HL-60/S4 treated with retinoic acid at 250 ng/mL for 4 days and 3 days (cell line): ENCODE measurements around the gene ALG8.

Experiments used
- in situ Hi-C: fragments of 300-500 bp; cut with MboI; formaldehyde crosslinking; loops from 2 replicates; pipeline ENCODE4 v1.7.0; 2022; ENCODE audit warnings: low sequenced_read_pairs

ALG8 gene

DNA sequence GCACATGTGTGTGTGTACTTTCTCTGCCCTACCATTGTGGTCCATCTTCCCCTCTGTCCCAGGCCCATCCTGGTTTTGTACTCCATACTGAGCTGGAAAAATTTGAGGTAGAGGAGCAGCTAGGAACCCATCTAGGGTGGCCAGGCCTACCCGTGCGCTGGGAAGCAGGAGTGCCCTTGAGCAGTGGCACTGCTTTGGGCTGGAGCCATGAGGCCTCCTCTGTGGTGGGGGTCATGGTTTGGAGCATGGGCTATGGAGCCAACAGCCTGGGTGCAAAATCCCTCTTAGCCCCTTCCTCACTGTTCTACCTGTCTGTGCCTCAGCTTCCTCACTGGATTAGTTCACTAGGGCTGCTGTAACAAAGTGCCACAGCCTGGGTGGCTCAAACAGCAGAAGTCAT is 21.9 kb upstream of the ALG8 start:
- in situ Hi-C loops, result no loop called here

DNA sequence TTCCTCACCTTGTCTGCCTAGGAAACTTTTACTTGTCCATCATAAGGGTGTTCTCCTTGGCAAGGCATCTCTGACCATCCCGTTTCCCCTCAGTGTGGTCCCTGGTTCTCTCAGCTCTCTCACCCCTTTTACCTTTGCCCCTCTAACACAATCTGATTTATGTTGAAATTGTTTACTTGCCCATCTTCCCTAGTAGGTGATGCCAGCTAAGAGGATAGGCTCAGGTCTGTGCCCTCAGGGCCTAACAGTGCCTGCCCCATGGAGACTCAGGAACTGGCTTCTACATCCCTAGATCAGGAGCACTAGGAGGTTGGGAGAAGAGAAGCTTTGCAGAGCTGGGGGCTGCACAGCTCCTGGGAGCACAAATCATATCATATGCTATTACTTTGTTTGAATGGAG is 21.1 kb upstream of the ALG8 start:
- in situ Hi-C loops, result no loop called here

DNA sequence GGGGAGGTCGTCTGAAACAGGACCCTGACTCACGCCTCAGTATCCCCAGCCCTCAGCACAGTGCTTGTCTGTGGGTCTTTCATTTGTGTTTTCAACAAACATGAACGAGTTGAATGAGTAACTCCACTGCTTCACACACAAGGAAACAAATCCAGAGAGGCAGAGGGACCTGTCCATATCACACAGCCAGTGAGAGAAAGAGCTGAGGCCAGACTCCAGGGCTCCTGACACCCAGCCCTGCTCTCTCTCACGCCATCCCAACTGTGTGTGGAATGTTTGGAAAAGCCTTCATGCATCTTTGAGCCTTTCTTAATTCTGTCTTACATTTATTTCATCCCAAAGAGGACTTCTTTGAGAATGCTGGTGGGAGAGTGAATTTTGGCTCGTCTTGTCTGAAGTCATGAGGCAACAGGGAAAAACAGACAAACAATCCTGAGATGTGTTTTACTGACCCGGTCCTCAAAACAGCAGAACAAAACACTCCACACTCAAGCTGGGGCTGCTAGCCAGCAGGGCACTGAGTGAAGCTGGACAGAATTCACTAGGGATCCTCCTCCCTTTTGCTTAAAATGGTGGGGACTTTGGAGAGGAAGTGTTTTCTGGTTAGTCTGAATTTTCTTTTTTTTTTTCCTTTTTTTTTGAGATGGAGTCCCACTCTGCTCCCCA is 19.7 kb upstream of the ALG8 start:
- in situ Hi-C loops, result no loop called here

DNA sequence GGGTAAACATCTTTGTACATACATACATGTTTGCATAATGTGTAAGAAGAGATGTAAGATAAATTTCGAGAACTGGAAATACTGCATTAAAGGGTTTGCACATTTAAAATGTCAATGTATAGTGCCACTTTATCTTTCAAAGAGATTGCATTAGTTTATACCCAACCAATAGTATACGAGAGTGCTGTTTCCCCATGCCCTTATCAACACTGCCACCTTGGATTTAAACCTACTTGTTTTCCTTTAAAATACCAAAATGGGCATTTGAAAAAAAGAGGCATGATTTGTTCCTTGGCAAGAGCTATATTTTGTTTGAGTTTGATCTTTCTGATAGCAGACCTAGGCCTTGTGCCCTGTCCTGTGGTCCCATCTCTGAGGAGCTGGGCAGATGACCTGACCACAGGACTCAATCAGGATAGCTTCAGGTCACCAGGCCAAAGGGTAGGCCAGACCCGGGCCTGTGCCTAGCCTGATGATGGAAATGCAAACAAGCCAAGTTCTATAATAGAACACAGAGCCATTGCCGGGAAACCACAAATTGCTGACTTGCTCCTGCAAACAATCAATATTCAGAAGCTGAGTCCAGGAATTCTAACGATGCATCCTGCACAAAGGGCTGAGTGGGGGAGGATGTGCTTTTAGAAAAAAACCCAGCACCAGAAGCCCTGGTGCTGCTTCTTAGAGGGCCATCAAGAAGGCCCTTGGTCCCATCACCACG is 16.9 kb upstream of the ALG8 start:
- in situ Hi-C loops, result no loop called here

DNA sequence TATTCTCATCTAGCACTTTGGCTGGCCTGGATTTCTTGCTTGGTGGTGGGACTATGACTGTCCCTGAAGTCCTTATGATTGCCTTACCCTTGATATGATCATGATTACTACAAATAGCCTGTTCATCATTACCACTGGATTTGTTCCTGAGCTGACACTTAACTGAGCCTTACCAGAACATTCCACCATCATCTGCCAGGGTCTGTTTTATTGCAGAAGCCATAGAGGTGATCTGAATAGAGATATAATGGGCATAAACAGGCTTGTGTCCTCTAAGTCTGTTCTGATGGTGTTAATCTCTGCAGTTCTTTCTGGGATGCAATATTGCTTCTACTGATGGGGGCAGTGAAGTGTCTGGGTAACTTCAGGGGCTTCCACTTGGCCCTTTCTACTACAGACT is 12.4 kb upstream of the ALG8 start:
- in situ Hi-C loops, result no loop called here

DNA sequence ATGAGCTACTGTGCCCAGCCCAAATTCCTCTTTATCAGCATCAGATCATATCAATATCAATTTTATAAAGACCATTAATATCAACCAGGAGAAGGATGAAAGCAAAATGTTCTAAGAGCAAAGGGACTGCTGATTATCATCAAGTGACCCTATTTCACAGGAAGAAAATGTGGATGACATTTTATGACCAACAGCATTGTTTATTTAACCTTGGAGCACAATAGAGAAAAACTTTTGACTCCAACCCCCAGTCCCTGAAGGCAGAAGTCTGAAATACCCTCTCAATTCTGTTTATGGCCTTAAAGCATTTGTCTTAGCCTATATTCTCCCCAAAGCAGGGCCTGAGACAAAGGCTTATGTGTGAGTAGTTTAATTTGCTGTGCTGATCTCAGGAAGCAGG is 11.3 kb upstream of the ALG8 start:
- in situ Hi-C loops, result no loop called here

DNA sequence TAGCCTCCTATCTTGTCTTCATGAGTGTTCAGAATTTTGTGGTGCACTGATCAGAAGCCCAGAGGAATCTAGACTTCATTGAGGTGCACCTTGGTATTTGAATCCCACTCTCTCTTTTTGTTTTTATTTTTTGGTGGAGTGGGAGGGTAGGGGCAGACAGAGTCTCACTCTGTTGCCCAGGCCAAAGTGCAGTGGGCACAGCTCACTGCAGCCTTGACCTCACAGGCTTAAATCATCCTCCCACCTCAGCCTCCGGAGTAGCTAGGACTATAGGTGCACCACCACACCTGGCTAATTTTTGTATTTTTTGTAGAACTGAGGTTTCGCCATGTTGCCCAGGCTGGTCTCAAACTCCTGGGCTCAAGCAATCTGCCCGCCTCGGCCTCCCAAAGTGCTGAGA is 10.9 kb upstream of the ALG8 start:
- in situ Hi-C loops, result no loop called here

DNA sequence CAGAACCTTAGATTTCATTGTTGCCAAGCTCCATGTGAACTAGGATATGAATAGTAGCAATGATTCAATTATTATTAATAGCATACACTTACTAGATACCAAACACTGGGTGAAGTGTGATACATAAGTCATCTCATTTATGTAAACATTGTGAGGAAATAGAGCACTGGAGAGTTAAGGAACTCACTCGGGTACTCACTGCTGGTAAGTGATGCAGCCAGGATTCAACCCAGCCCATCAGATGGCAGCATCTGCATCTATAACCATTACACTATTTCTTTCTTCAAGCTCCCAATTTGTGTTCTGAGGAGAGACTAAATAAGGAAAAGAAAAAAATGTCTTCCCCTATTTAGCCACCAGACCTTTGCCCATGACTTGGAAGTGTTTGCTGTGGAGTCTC is 10.2 kb upstream of the ALG8 start:
- in situ Hi-C loops, result no loop called here

DNA sequence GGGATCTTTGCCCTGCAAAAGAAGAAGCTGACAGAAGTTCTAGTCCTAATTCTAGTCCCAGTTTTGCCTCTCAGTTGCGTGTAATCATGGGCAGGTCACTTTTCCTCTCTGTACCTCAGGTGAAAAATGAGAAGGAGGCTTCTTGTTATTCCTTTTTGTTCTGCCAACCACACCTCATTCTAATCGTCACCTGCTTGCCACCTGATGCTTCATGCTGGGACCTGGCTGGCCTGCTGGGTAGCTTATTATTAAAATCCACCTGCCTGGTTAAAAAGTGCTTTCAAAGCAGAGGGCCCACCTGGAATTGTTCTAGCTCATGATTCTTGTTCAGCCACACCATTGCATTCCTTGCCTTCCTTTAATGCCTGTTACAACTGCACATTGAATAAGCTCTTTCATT is 8.4 kb upstream of the ALG8 start:
- in situ Hi-C loops, result no loop called here

DNA sequence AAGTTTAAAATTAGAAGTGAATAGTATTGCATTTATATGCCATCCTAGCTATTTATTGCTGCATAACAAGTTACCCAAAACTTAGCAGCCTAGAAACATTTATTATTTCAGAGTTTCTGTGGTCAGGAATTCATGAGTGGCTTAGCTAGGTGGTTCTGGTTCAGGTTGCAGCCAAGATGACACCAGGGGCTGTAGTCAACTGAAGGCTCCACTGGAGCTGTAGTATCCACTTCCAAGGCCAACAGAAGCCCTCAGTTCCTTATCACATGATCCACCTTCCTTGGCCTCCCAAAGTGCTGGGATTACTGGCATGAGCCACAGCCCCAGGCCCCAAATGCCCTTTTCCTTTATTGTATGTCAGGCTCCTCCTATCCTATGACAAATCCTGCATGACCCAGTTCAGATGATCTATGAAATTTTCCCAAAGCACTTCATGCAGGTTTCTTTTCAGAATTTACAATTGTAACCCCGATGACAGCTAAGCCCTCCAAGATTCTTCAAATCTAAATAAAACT is 6.1 kb upstream of the ALG8 start:
- in situ Hi-C loops, result no loop called here

DNA sequence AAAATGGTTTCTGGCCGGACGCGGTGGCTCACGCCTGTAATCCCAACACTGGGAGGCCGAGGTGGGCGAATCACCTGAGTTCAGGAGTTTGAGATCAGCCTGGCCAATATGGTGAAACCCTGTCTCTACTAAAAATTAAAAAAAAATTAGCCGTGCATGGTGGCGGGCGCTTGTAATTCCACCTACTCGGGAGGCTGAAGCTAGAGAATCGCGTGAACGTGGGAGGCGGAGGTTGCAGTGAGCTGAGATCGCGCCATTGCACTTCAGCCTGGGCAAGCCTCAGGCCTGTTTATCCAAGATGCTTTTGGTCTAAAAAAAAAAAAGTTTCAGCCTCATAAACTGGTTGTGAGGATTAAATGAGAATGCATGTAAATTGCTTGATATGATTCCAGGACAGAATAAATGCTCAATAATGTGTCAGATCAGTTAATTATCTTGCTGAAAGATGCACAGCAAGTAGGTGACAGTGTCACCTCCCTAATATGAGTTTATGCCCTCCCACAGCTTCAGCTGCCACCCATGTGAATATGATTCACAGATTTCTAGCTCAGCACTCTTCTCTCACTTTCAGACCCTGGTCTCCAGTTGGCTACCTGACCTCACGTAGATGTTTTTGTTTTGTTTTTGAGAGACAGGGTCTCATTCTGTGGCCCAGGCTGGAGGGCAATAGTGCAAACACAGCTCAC is 1.1 kb upstream of the ALG8 start:
- in situ Hi-C loops, result no loop called here

DNA sequence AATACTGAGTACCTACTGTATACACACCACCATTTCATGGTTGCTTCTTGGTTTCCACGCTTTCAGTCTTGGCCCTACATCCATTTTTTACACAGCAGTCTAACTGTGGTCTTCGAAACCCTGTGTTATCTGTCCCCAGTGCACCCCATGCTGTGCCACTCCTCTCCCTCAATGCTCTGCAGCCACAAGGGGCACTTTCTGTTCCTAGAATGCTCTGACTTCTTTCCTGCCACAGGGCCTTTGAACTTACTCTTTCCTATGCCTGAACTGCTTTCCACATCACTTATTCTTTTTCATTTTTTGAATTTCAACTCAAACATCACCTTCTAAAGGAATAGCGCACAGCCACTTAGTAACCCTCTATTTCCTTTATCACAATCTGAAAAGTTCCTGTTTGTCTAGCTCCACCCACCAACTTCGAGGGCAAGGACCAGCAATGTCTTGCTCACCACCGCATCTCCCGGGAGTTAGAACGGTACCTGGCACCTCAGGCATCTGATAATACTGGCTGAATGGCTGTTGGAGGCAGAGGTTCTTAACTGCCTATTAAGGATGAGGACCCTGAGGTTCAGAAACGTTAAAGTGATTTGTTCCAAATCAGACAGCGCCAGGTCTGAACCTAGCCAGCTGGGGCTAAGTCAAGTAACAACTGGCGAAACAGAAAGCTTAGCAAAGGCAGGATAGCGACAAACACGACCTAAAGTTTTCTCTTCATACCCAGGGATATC is 568 bp downstream of the ALG8 start:
- in situ Hi-C loops, result no loop called here

DNA sequence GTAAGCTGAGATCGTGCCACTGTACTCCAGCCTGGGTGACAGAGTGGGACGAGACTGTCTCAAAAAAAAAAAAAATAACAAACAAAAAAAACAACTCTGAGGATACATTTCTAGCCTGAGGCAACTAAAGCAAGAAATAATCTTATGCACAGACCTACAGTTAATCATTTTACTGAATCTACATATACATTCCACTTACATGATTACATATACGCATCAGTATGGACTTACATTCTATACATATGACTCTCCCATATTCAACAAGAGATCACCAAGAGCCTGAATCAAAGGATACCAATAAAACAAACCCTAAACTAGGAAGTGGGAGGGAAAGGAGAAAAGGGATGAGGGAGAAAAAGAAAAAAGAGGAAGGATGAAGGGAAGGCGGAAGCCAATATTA is 1.1 kb downstream of the ALG8 start:
- in situ Hi-C loops, result no loop called here

DNA sequence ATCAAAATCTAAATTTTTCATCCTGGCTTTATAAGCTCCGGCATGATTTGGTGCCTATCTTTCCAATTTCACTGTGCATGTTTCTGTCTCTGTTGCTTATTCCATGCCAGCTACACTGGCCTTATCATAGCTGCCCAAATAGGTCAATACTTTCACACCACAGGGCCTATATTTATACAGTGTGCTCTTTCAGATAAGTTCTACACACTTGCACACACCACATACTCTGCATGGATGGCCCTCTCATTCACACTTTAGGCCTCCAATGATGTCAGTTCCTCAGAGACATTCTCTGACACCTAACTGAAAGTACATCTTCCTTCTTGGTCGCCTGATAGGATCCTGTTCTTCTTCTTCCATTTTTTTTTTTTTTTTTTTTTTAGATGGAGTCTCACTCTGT is 7.0 kb downstream of the ALG8 start:
- in situ Hi-C loops, result no loop called here

DNA sequence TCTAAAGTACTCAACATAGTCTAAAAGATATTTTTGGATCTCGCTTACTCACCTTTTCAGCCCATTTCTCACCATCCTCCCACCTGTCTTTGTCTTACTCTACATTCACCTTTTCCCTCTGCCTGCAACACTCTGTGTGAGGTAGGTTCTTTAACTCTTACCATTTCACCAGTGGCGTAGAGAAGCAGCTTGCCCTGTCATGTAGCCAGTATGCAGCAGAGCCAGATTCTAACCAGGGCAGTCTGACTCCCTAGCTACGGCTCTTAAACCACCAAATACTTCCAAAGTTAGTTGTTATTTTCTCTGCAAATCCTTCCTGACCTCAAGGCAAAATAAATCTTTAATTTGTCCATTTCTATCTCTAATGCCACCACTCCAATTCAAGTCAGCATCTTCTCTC is 7.5 kb downstream of the ALG8 start:
- in situ Hi-C loops, result no loop called here

DNA sequence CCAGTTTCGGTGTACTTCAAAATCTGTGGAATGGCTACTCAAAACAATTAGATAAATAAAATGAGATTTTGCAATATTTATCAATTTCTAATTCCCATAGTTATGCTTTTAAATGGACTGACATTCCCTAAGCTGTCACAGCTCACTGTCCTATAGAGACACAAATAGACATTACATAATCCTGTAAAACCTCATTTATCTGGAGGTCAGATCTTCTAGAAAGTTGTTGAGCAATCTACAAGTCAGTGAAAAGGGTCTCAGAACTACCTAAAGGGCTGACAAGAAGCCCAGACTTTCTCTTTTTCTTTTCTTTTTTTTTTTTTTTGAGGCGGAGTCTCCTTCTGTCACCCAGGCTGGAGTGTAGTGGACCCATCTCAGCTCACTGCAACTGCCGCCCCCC is 12.0 kb downstream of the ALG8 start:
- in situ Hi-C loops, result no loop called here

DNA sequence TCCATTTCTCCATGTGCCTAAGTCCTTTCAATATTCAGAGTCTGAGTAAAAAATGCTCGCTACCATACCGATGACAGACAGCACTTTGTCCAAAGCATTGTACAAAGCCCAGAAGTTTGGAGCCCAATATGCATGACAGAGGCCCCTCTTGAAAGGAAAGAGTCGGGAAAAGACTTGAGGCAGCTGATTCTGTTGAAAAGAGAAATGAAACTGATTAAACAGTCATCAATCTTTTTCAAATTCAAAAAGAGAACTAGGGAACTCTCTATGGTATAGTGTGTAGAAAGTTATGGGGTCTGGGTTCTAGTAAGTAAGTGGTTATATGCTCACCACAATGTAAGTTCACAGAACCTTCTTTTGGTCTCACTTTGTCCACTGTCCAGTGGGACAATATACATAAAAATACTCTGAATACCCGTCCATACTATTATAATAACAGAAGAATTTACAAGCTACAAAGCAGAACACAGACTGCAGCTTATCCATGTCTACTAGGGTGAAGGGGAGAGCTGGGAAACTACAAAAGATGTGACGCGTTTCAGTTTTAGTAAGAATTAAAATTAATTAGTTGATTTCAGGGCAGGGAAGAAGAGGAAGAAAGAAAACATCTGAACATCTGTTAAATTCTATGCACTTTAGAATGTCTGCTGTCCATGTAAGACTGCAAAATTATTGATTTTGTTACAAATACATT is 26.7 kb downstream of the ALG8 start:
- in situ Hi-C loops, result no loop called here

DNA sequence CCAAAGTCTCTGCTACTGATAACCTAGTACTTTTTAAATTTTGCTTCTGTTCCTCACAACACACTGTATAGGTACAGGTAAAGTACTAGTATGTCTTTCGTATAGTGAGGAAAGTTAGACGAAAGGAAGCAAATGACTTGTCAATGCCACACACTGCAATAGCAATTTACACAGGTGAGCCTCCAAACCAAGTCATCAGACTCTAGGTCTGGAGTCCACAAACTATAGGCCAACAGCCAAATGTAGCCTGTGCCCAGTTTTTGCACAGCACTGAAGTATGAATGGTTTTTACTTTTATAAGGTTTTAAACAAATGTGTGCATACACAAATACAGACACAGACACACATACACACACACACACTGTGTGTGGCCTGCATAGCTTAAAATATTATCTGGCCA is 28.1 kb downstream of the ALG8 start:
- in situ Hi-C loops, result no loop called here

DNA sequence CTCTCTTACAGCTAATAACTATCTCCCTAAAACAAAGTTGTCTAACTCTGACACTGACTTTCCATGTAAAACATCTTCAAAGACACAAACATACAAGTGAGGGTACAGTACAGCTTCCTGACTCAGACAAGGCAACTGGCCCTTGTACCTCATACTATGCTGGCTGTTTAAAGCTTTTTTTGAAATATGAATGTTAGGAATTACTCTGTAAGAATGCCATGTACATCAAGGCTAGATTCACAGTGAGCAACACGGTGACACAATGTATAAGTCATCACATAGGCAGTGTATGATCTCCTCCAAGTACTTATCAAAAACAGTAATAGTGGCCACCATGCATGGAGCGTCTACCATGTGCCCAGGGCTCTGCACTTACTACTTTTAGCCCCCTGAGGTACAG is 28.6 kb downstream of the ALG8 start:
- in situ Hi-C loops, result no loop called here

DNA sequence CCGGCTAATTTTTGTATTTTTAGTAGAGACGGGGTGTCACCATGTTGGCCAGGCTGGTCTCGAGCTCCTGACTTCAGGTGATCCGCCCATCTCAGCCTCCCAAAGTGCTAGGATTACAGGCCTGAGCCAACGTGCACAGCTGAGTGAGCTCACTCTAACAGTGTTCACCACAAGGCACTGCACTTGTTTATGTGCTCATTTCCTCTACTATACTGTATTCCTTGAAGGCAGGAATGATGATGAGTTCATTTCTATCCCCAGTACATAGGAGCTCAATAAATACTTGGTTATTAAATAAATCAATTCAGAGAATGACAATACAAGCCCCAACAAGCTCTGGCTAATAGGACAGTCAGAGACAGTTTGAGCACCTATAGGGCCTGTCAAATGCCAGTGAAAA is 29.1 kb downstream of the ALG8 start:
- in situ Hi-C loops, result no loop called here
